Neuronal stem cell (in vitro differentiated cells): Measurements from ENCODE around the gene ARHGAP21.
"Not testable (repeated sequence)": the region's sequence is repeated elsewhere in the genome, so short reads cannot be mapped to it uniquely, and the experiment has no call there.

Experiments
- DNase-seq: peaks from one replicate; pipeline ENCODE4 v3.0.0-alpha.2; 2013; ENCODE audit warnings: low spot score
- H2AFZ ChIP-seq: one replicate; pipeline ENCODE4 v1.6.1; 2013; ENCODE audit warnings: mild to moderate bottlenecking, low read length, inconsistent platforms
- H2AK5ac ChIP-seq: 2 replicates; pipeline ENCODE4 v1.6.1; 2013; ENCODE audit warnings: low read depth, mild to moderate bottlenecking, inconsistent platforms, low read length, moderate library complexity, mixed read lengths
- H2BK120ac ChIP-seq: 2 replicates; pipeline ENCODE4 v1.6.1; 2013; ENCODE audit warnings: low read depth, mild to moderate bottlenecking, inconsistent platforms, low read length, moderate library complexity, mixed read lengths
- H2BK12ac ChIP-seq: one replicate; pipeline ENCODE4 v1.6.1; 2013; ENCODE audit warnings: low read length, inconsistent platforms
- H2BK15ac ChIP-seq: 2 replicates; pipeline ENCODE4 v1.6.1; 2013; ENCODE audit warnings: mild to moderate bottlenecking, low read length, inconsistent platforms, mixed read lengths
- H2BK5ac ChIP-seq: one replicate; pipeline ENCODE4 v1.6.1; 2013; ENCODE audit warnings: inconsistent platforms, mild to moderate bottlenecking, low read length, moderate library complexity
- H3K14ac ChIP-seq: one replicate; pipeline ENCODE4 v1.6.1; 2013; ENCODE audit warnings: low read length, inconsistent platforms
- H3K18ac ChIP-seq: 2 replicates; pipeline ENCODE4 v1.6.1; 2013; ENCODE audit warnings: low read length, inconsistent platforms
- H3K23ac ChIP-seq: 2 replicates; pipeline ENCODE4 v1.6.1; 2013; ENCODE audit warnings: low read depth, mild to moderate bottlenecking, mixed read lengths, low read length, inconsistent platforms; ENCODE audit not compliant: poor library complexity
- H3K27ac ChIP-seq: replicated peaks from 3 replicates; pipeline ENCODE4 v1.5.1; 2013; ENCODE audit warnings: low read length, inconsistent platforms
- H3K27me3 ChIP-seq, 3 experiments: 2 replicates each; pipeline ENCODE4 v1.6.1; 2013; ENCODE audit warnings: low read length in 3 of 3, mild to moderate bottlenecking in 2 of 3, inconsistent platforms in 1 of 3, low read depth in 1 of 3, mixed read lengths in 1 of 3, moderate library complexity in 1 of 3; ENCODE audit not compliant: control insufficient read depth in 3 of 3, insufficient read depth in 3 of 3
- H3K36me3 ChIP-seq, 2 donors: replicated peaks in 1 of 2; 2 replicates each; pipeline ENCODE4 v1.6.1; 2013; ENCODE audit warnings: low read length in 2 of 2; ENCODE audit not compliant: control insufficient read depth in 2 of 2, insufficient read depth in 2 of 2
- H3K4ac ChIP-seq: 2 replicates; pipeline ENCODE4 v1.6.1; 2013; ENCODE audit warnings: inconsistent platforms, mild to moderate bottlenecking, low read length, moderate library complexity
- H3K4me1 ChIP-seq, 2 donors: 1 replicate in 1 of 2; 2 replicates in 1 of 2; pipeline ENCODE4 v1.6.1; 2013; ENCODE audit warnings: low read length in 2 of 2, low read depth in 1 of 2; ENCODE audit not compliant: control insufficient read depth in 2 of 2, insufficient read depth in 1 of 2
- H3K4me2 ChIP-seq: one replicate; pipeline ENCODE4 v1.6.1; 2013; ENCODE audit warnings: mild to moderate bottlenecking, low read length, inconsistent platforms; ENCODE audit not compliant: insufficient read depth, poor library complexity, severe bottlenecking
- H3K4me3 ChIP-seq, 2 donors: 2 replicates each; pipeline ENCODE4 v1.5.1; 2013; ENCODE audit warnings: low read length in 2 of 2, mild to moderate bottlenecking in 2 of 2, inconsistent platforms in 1 of 2, moderate library complexity in 1 of 2
- H3K79me1 ChIP-seq: one replicate; pipeline ENCODE4 v1.6.1; 2013; ENCODE audit warnings: low read depth, mild to moderate bottlenecking, inconsistent platforms, low read length, moderate library complexity
- H3K9ac ChIP-seq: one replicate; pipeline ENCODE4 v1.6.1; 2013; ENCODE audit warnings: mild to moderate bottlenecking, low read depth, low read length, inconsistent platforms; ENCODE audit not compliant: poor library complexity
- H3K9me3 ChIP-seq, 2 donors: replicated peaks in 1 of 2; 2 replicates each; pipeline versions ENCODE3 to v1.6.1; 2013; ENCODE audit warnings: low read length in 2 of 2, mild to moderate bottlenecking in 2 of 2, inconsistent platforms in 1 of 2, low read depth in 1 of 2, mixed read lengths in 1 of 2, moderate library complexity in 1 of 2; ENCODE audit not compliant: control insufficient read depth in 2 of 2, insufficient read depth in 1 of 2
- H4K8ac ChIP-seq: one replicate; pipeline ENCODE4 v1.6.1; 2013; ENCODE audit warnings: low read depth, mild to moderate bottlenecking, inconsistent platforms, low read length, moderate library complexity
- H4K91ac ChIP-seq: one replicate; pipeline ENCODE4 v1.6.1; 2013; ENCODE audit warnings: low read length, low read depth, mild to moderate bottlenecking, inconsistent platforms; ENCODE audit not compliant: poor library complexity
- WGBS, 2 donors: extraction: QIAGEN DNeasy Blood & Tissue Kit; methylation state at CpG; one replicate each; pipeline ENCODE4 v1.1.7; 2013; ENCODE audit warnings: missing lambda C conversion rate in 2 of 2, mixed read lengths in 1 of 2; ENCODE audit not compliant: insufficient read length in 2 of 2, insufficient replicate concordance in 1 of 2; ENCODE audit errors: extremely low coverage in 2 of 2; 5-methylcytosine and 5-hydroxymethylcytosine counted together

Gene ARHGAP21

DNA sequence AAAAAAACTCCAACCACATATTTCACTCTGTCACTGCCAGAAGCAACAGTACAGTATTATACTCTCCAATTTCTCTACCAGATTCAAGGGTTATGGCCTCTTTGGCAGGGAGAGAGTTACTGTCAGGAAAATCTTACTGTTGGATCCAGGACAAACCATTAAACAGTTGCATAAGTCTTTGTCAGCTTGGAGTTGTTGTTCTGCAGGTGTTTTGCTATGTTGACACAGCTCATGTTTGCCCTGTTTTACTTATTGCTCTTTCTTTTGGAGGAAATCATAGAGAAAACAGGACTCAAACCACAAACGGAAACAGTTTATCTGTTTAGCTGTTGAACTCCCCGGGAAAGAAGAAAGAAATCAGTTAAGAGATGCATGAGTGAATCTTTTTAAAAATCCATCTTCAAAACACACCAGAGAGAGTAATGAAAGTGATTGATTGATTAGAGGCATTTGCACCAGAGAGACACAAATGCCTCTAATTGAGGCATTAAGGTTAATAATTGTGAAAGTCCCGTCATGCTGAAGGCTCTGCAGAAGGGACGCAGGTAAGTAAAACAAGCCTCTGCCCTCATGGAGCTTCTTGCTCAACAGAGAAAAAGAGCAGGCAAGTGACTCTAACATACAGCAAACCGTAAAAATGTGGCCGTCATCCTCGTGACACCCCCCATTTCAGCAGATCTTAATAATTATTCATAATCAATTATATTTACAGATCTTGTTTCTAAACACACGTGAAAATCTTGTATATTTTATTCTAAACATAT is 38.7 kb upstream of the ARHGAP21 start:
- H3K79me1 ChIP-seq: no peaks in the 10 kb centered on the region
- no peak overlapping the region for H2BK12ac ChIP-seq
- no peak overlapping the region for H3K14ac ChIP-seq
- no peak overlapping the region for H3K4ac ChIP-seq
- no peak overlapping the region for H2BK120ac ChIP-seq
- H4K8ac ChIP-seq: no peak overlapping the region
- H2AK5ac ChIP-seq: no peak overlapping the region
- H3K27ac ChIP-seq: no peak overlapping the region
- no peak overlapping the region for H3K18ac ChIP-seq
- no peak overlapping the region for H3K23ac ChIP-seq
- DNase-seq: no peak
- no peak overlapping the region for H3K4me3 ChIP-seq
- no peak overlapping the region for H2BK5ac ChIP-seq
- H3K36me3 ChIP-seq: no peaks in the 10 kb centered on the region
- H4K91ac ChIP-seq: no peak overlapping the region
- no peak overlapping the region for H2BK15ac ChIP-seq
- H3K27me3 ChIP-seq: no peaks in the 10 kb centered on the region
- no peak overlapping the region for H3K4me2 ChIP-seq
- no CpG with 5 or more reads among the region's 8 CpGs for WGBS, 2 donors
- H2AFZ ChIP-seq: peak overlapping the region; percentile 49
- no peak overlapping the region for H3K9ac ChIP-seq
- H3K4me1 ChIP-seq: peaks cover 4 to 14% of the 10 kb centered on the region in 2 donors
- peaks cover 2 to 19% of the 10 kb centered on the region in 2 donors for H3K9me3 ChIP-seq

DNA sequence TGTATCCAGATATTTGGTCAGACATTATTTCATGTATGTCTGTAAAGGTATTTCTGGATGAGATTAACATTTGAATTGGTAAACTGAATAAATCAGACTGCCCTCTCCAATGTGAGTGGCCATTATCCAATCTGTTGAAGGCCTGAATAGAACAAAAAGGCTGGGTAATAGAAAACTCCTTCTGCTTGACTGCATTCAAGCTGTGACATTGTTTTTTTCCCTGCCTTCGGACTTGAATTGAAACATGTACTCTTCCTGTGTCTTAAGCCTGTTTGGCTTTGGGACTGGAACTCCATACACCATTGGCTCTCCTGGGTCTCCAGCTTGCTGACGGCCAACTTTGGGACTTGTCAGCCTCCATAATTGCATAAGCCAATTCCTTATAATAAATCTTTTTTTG is 36.0 kb upstream of the ARHGAP21 start:
- H3K9me3 ChIP-seq: peaks cover 1 to 8% of the 10 kb centered on the region in 2 donors
- peaks cover 4 to 14% of the 10 kb centered on the region in 2 donors for H3K4me1 ChIP-seq
- no peak overlapping the region for H2BK15ac ChIP-seq
- H3K27me3 ChIP-seq: no peaks in the 10 kb centered on the region
- no peak overlapping the region for H3K23ac ChIP-seq
- no peak overlapping the region for H2AFZ ChIP-seq
- H3K18ac ChIP-seq: no peak overlapping the region
- H3K36me3 ChIP-seq: no peaks in the 10 kb centered on the region
- no peak overlapping the region for H4K8ac ChIP-seq
- H3K4me3 ChIP-seq: no peak overlapping the region
- no peak overlapping the region for H3K27ac ChIP-seq
- H3K9ac ChIP-seq: no peak overlapping the region
- H3K79me1 ChIP-seq: no peaks in the 10 kb centered on the region
- peak; percentile 26 for DNase-seq
- H2BK12ac ChIP-seq: no peak overlapping the region
- H3K4ac ChIP-seq: no peak overlapping the region
- H2BK5ac ChIP-seq: no peak overlapping the region
- H3K4me2 ChIP-seq: no peak overlapping the region
- no peak overlapping the region for H2BK120ac ChIP-seq
- H3K14ac ChIP-seq: no peak overlapping the region
- H2AK5ac ChIP-seq: no peak overlapping the region
- no CpG with 5 or more reads among the region's 2 CpGs for WGBS, 2 donors
- no peak overlapping the region for H4K91ac ChIP-seq

DNA sequence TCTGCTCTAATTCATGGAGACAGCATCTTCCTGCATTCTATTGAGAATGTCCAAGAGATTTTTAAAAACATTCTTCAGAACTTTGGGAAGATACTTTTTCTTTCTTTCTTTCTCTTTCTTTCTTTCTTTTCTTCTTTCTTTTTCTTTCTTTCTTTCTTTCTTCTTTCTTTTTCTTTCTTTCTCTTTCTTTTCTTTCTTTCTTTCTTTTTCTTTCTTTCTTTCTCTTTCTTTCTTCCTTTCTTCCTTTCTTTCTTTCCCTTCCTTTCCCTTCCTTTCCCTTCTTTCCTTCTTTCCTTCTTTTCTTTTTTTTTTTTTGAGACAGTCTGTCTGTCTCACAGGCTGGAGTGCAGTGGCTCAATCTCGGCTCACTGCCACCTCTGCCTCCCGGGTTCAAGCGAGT is 34.6 kb upstream of the ARHGAP21 start:
- not testable (repeated sequence) for H3K4me3 ChIP-seq, H3K79me1 ChIP-seq, H3K27me3 ChIP-seq, H2AK5ac ChIP-seq, H3K9ac ChIP-seq, H3K9me3 ChIP-seq, H3K36me3 ChIP-seq, H2BK120ac ChIP-seq, H3K4ac ChIP-seq, H3K27ac ChIP-seq, H3K18ac ChIP-seq, H2BK15ac ChIP-seq, H3K14ac ChIP-seq, H2AFZ ChIP-seq, H4K91ac ChIP-seq, H2BK12ac ChIP-seq, DNase-seq, H3K23ac ChIP-seq, H2BK5ac ChIP-seq, H3K4me2 ChIP-seq, H4K8ac ChIP-seq
- H3K4me1 ChIP-seq: peaks cover 4 to 14% of the 10 kb centered on the region in 2 donors
- WGBS, 2 donors: no CpG with 5 or more reads among the region's 3 CpGs

DNA sequence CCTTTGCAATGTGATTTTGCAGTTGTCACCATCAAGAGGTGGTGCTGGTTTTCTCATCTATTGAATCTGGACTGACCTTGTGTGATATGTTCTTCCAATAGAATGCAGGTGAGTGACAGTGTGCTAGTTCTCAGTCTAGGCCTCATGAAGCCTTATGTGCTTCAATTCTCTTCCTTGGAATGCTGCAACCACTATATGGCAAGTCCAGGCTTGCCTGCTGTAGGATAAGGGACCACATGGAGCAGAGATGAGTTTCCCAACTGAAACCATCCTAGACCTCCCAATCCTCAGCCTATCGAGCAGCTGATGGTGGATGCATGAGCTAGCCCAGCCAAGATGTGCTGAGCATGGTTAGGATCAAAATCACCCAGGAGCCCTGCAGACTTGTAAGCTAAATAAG is 32.6 kb upstream of the ARHGAP21 start:
- Histone ChIP-seq H3K14ac (no peak overlapping the region), H3K23ac (no peak overlapping the region), H2BK15ac (no peak overlapping the region), H2AFZ (peak overlapping the region; percentile 25), H3K27me3 (no peaks in the 10 kb centered on the region), H3K18ac (no peak overlapping the region), H3K9ac (no peak overlapping the region), H2BK12ac (no peak overlapping the region), H3K4me3 (no peak overlapping the region), H3K4me2 (no peak overlapping the region), H2AK5ac (no peak overlapping the region), H4K91ac (no peak overlapping the region), H3K36me3 (no peaks in the 10 kb centered on the region), H3K79me1 (no peaks in the 10 kb centered on the region), H3K27ac (no peak overlapping the region), H3K9me3 (peaks cover 0 to 6% of the 10 kb centered on the region in 2 donors), H4K8ac (no peak overlapping the region), H3K4ac (no peak overlapping the region), H2BK5ac (no peak overlapping the region), H2BK120ac (no peak overlapping the region), H3K4me1 (peaks cover 2 to 3% of the 10 kb centered on the region in 2 donors)
- DNase-seq: no peak
- WGBS, 2 donors: no CpG with 5 or more reads among the region's 1 CpG
